Liver (tissue), 9 donors: ENCODE results near the gene SORCS2. TPM values are rescaled to one million over a fixed set of nuclear protein-coding genes. Genes with fewer than 3 reads are reported as not detected.

Experiments used
- DNase-seq: peaks from one replicate; pipeline ENCODE4 v3.0.0-alpha.2; 2017; ENCODE audit warnings: low spot score
- H3K27ac ChIP-seq, 2 donors: one replicate each; pipeline ENCODE4 v1.7.0; 2013; ENCODE audit warnings: inconsistent platforms in 2 of 2, low read length in 2 of 2, control low read depth in 1 of 2, low read depth in 1 of 2, mild to moderate bottlenecking in 1 of 2
- H3K27me3 ChIP-seq, 4 donors: one replicate each; pipeline versions ENCODE4 v1.6.1 to v1.7.0; 2013; ENCODE audit warnings: low read length in 3 of 4, inconsistent platforms in 1 of 4, mild to moderate bottlenecking in 1 of 4, moderate library complexity in 1 of 4; ENCODE audit not compliant: control insufficient read depth in 4 of 4, insufficient read depth in 4 of 4
- H3K36me3 ChIP-seq, 4 donors: one replicate each; pipeline versions ENCODE4 v1.6.1 to v1.7.0; 2013; ENCODE audit warnings: low read length in 3 of 4, mild to moderate bottlenecking in 3 of 4, low read depth in 1 of 4, moderate library complexity in 1 of 4; ENCODE audit not compliant: control insufficient read depth in 4 of 4, insufficient read depth in 3 of 4
- H3K4me1 ChIP-seq, 4 donors: one replicate each; pipeline versions ENCODE4 v1.6.1 to v1.7.0; 2013; ENCODE audit warnings: low read length in 3 of 4, mild to moderate bottlenecking in 3 of 4, moderate library complexity in 1 of 4; ENCODE audit not compliant: control insufficient read depth in 4 of 4, insufficient read depth in 4 of 4
- H3K4me3 ChIP-seq, 3 donors: one replicate each; pipeline versions ENCODE4 v1.6.1 to v1.7.0; 2013; ENCODE audit warnings: low read length in 3 of 3, control low read depth in 1 of 3, low read depth in 1 of 3, mild to moderate bottlenecking in 1 of 3
- H3K9ac ChIP-seq, 2 donors: one replicate each; pipeline ENCODE4 v1.7.0; 2013; ENCODE audit warnings: low read length in 2 of 2, mild to moderate bottlenecking in 2 of 2, moderate library complexity in 2 of 2, control low read depth in 1 of 2, low read depth in 1 of 2
- H3K9me3 ChIP-seq, 4 donors: one replicate each; pipeline versions ENCODE4 v1.6.1 to v1.7.0; 2013; ENCODE audit warnings: low read length in 3 of 4; ENCODE audit not compliant: control insufficient read depth in 4 of 4
- ATF3 ChIP-seq: IDR thresholded peaks from 2 replicates; pipeline ENCODE4 v1.6.1; 2016; ENCODE audit warnings: antibody characterized with exemption
- CTCF ChIP-seq: fragments of 150-350 bp; IDR thresholded peaks from 2 replicates; pipeline ENCODE4 v1.5.1; 2017; ENCODE audit warnings: improper control_type of control experiment, low read depth, low read length; ENCODE audit not compliant: missing input control
- GABPA ChIP-seq, 2 donors: IDR thresholded peaks in 1 of 2; conservative IDR thresholded peaks in 1 of 2; 2 replicates each; pipeline ENCODE4 v1.6.1; 2016; ENCODE audit warnings: antibody characterized with exemption in 2 of 2, mild to moderate bottlenecking in 1 of 2, moderate library complexity in 1 of 2
- HNF4A ChIP-seq, 2 donors: conservative IDR thresholded peaks; 2 replicates each; pipeline ENCODE4 v1.6.1; 2016; ENCODE audit warnings: antibody characterized with exemption in 2 of 2, mild to moderate bottlenecking in 2 of 2
- MAX ChIP-seq: IDR thresholded peaks from 2 replicates; pipeline ENCODE4 v1.6.1; 2016; ENCODE audit warnings: antibody characterized with exemption
- NR2F2 ChIP-seq: IDR thresholded peaks from 2 replicates; pipeline ENCODE4 v1.6.1; 2016; ENCODE audit warnings: antibody characterized with exemption
- REST ChIP-seq: IDR thresholded peaks from 2 replicates; pipeline ENCODE4 v1.6.1; 2016; ENCODE audit warnings: antibody characterized with exemption, mild to moderate bottlenecking
- SP1 ChIP-seq: IDR thresholded peaks from 2 replicates; pipeline ENCODE4 v1.6.1; 2018; ENCODE audit warnings: antibody characterized with exemption, mild to moderate bottlenecking
- ZBTB33 ChIP-seq: IDR thresholded peaks from 2 replicates; pipeline ENCODE4 v1.6.1; 2016; ENCODE audit warnings: antibody characterized with exemption
- WGBS: extraction: QIAGEN DNeasy Blood & Tissue Kit; methylation state at CpG from one replicate; pipeline ENCODE4 v1.1.7; 2013; 5-methylcytosine and 5-hydroxymethylcytosine counted together
- polyA plus RNA-seq, 2 donors: library from polyadenylated mRNA; stranded (reverse) in 1 of 2; unstranded in 1 of 2; fragments of 200-250 nt in 1 of 2; fragments of >200 nt in 1 of 2; fragmentation: Nextera tagmentation in 1 of 2; extraction: Ambion mirVana in 1 of 2; gene quantifications; one replicate each; pipeline versions ENCODE4 v1.2.1 to v1.2.3, GENCODE V29; 2013 to 2015
- total RNA-seq, 2 donors: library from RNA; depleted of rRNA; stranded (reverse); fragments of >200 nt; gene quantifications; one replicate each; pipeline ENCODE4 v1.2.3, GENCODE V29; 2014
- donor health status: healthy.
- donor health status: healthy.
- donor health status: healthy.
- donor health status: healthy.
- donor health status: healthy.

Gene SORCS2
- total and polyA plus RNA-seq, 4 donors, result 0.10 to 1.4 (median 0.92) TPM

- Histone ChIP-seq H3K36me3 (no peaks in the 10 kb centered on the region), H3K27me3 (no peaks in the 10 kb centered on the region), H3K27ac (no peak overlapping the region), H3K4me1 (no peaks in the 10 kb centered on the region), H3K4me3 (no peak overlapping the region), H3K9me3 (no peaks in the 10 kb centered on the region), H3K9ac (no peak overlapping the region)
- WGBS, result 91% methylated on average over 7 of the region's 7 CpGs
- DNase-seq, result no peak
- no peak for TF ChIP-seq GABPA (IDR thresholded peaks at IDR 0.05 in 1 of 2, conservative IDR thresholded peaks at IDR 0.05 in 1 of 2)
- no peak for TF ChIP-seq HNF4A (conservative IDR thresholded peaks at IDR 0.05)
- TF ChIP-seq ZBTB33, result no peak
- TF ChIP-seq SP1, result no peak
- no peak for TF ChIP-seq CTCF
- TF ChIP-seq NR2F2, result no peak
- no peak for TF ChIP-seq ATF3
- TF ChIP-seq REST, result no peak
- TF ChIP-seq MAX, result no peak
Measured at GRCh38 chr4:7353046-7353790, 160.9 kb downstream of the SORCS2 start.

GRCh38 chr4:7353846-7354610 is 161.7 kb downstream of the SORCS2 start:
- no peak for DNase-seq
- no peaks in the 10 kb centered on the region for H3K4me1 ChIP-seq
- no peaks in the 10 kb centered on the region for H3K9me3 ChIP-seq
- H3K27ac ChIP-seq, result no peak overlapping the region
- H3K9ac ChIP-seq, result no peak overlapping the region
- TF ChIP-seq ZBTB33 (no peak), NR2F2 (no peak), ATF3 (no peak)
- no peak overlapping the region for H3K4me3 ChIP-seq
- no peaks in the 10 kb centered on the region for H3K27me3 ChIP-seq
- 91% methylated on average over 17 of the region's 17 CpGs for WGBS
- no peaks in the 10 kb centered on the region for H3K36me3 ChIP-seq
